ENCODE measurements around the gene KCNJ5. TPM values are rescaled to one million over a fixed set of nuclear protein-coding genes. Genes with fewer than 3 reads are reported as not detected.

The KCNJ5 gene
- total RNA-seq, 1 experiment from 2014 or later = 0.11 TPM

DNA sequence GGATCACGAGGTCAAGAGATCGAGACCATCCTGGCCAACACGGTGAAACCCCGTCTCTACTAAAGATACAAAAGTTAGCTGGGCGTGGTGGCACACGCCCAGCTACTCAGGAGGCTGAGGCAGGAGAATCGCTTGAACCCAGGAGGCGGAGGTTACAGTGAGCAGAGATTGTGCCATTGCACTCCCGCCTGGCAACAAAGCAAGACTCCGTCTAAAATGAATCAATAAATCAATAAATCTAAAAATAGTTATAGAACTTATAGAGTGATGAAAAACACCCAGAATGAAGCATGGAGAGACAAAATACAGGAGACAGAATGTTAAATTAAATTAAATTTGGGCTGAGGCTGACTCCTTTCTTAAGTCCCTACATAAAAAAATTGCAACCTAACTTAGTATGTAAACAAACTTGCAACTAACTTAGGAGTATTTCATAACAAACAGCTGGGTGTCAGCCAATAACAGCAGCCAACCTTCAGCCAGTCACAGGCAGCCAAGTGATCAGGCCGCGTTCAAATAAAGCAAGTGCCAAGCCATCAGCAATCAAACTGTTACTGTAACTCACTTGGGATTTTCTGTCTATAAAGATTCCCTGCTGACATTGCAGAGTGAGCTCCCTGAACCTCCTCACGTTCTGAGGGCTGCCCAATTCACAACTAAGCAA, 58.8 kb downstream of the KCNJ5 start:
- H3K14ac ChIP-seq (ENCODE audit: insufficient read depth, low read length) = no peak overlapping the region
- H4K91ac ChIP-seq (ENCODE audit: insufficient read length, low read depth, low read length) = no peak overlapping the region
- H3T11ph ChIP-seq (ENCODE audit: low read length) = no peak overlapping the region
- Mint-ChIP-seq H3K4me3 (no peak overlapping the region), H3K36me3 (ENCODE audit: insufficient read depth in 1 of 3, low read depth in 3 of 3) (no peaks in the 10 kb centered on the region; a peak in 1 of 7 replicates), H3K4me1 (no peaks in the 10 kb centered on the region; a peak in 1 of 4 replicates), H3K27me3 (ENCODE audit: low read depth) (peaks cover 34% of the 10 kb centered on the region), H3K27ac (no peak overlapping the region), H3K9me3 (no peaks in the 10 kb centered on the region; a peak in 2 of 5 replicates)
- no peak overlapping the region for H3K9ac ChIP-seq (ENCODE audit: extremely low read depth, insufficient read length, low read length)
- no peak overlapping the region for H3K18ac ChIP-seq (ENCODE audit: insufficient read length, low read depth, low read length)
- H4K20me1 ChIP-seq (ENCODE audit: control insufficient read depth, insufficient read depth, insufficient read length) = no peaks in the 10 kb centered on the region
- H3K79me1 ChIP-seq (ENCODE audit: insufficient read depth, low read depth, low read length, poor library complexity, severe bottlenecking) = no peaks in the 10 kb centered on the region
- TF ChIP-seq, protein P1, sequence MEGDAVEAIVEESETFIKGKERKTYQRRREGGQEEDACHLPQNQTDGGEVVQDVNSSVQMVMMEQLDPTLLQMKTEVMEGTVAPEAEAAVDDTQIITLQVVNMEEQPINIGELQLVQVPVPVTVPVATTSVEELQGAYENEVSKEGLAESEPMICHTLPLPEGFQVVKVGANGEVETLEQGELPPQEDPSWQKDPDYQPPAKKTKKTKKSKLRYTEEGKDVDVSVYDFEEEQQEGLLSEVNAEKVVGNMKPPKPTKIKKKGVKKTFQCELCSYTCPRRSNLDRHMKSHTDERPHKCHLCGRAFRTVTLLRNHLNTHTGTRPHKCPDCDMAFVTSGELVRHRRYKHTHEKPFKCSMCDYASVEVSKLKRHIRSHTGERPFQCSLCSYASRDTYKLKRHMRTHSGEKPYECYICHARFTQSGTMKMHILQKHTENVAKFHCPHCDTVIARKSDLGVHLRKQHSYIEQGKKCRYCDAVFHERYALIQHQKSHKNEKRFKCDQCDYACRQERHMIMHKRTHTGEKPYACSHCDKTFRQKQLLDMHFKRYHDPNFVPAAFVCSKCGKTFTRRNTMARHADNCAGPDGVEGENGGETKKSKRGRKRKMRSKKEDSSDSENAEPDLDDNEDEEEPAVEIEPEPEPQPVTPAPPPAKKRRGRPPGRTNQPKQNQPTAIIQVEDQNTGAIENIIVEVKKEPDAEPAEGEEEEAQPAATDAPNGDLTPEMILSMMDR (conservative IDR thresholded peaks at IDR 0.05) = no peak
- no peak overlapping the region for H2BK120ac ChIP-seq (ENCODE audit: low read depth, low read length, poor library complexity, severe bottlenecking)
- no peaks in the 10 kb centered on the region for H3K79me2 ChIP-seq (ENCODE audit: insufficient read depth, low read length)
- no peaks in the 10 kb centered on the region for H3K4me1 ChIP-seq (ENCODE audit: insufficient read depth, low read length)
- peaks cover 2% of the 10 kb centered on the region; the same call in 1 of the 2 replicates for H3K27me3 ChIP-seq (ENCODE audit: insufficient read depth, low read length)
- H3K56ac ChIP-seq (ENCODE audit: insufficient read length, low read depth, low read length) = no peak overlapping the region
- no peak overlapping the region for H2BK20ac ChIP-seq (ENCODE audit: low read depth, low read length, poor library complexity, severe bottlenecking)
- no peak overlapping the region for H2BK5ac ChIP-seq (ENCODE audit: insufficient read length, low read length)
- H4K5ac ChIP-seq (ENCODE audit: insufficient read length, low read depth, low read length) = no peak overlapping the region
- H2BK15ac ChIP-seq (ENCODE audit: low read depth, low read length) = no peak overlapping the region
- H3K9me3 ChIP-seq (ENCODE audit: control insufficient read depth, low read depth, low read length) = no peaks in the 10 kb centered on the region
- H3K23ac ChIP-seq (ENCODE audit: insufficient read length, low read depth, low read length) = no peak overlapping the region
- H3K4me2 ChIP-seq (ENCODE audit: insufficient read depth, insufficient read length, low read length) = no peak overlapping the region
- no peak overlapping the region for H2AK5ac ChIP-seq (ENCODE audit: insufficient read length, low read length)
- no CpG with 5 or more reads among the region's 13 CpGs for WGBS (ENCODE audit: extremely low coverage, insufficient read length, low lambda C conversion rate)
- H4K8ac ChIP-seq (replicated peaks; ENCODE audit: insufficient read length, low read depth, low read length) = no peak overlapping the region
- H2AFZ ChIP-seq (ENCODE audit: low read length) = no peak overlapping the region
- no peak overlapping the region for H3K4ac ChIP-seq (ENCODE audit: low read depth, low read length)
- no peaks in the 10 kb centered on the region for H3K23me2 ChIP-seq (ENCODE audit: insufficient read length, low read depth, low read length, poor library complexity, severe bottlenecking)
- H3K27ac ChIP-seq (ENCODE audit: insufficient read length, low read depth, low read length) = no peak overlapping the region
- H2BK12ac ChIP-seq (ENCODE audit: insufficient read length, low read depth, low read length) = no peak overlapping the region
- DNase-seq = no peak

All from H9 (cell line).